Astrocyte (in vitro differentiated cells and primary cell): Measurements from ENCODE around the gene SLC6A20. TPM values are rescaled to one million over a fixed set of nuclear protein-coding genes. Genes with fewer than 3 reads are reported as not detected.

ENCODE experiments used
- DNase-seq: peaks from one replicate; pipeline ENCODE4 v3.0.0-alpha.2; 2010; ENCODE audit warnings: low read depth
- FAIRE-seq: peaks from 2 replicates; lab custom pipeline; 2011; peaks lifted over from hg19 to GRCh38; lab: Jason Lieb, UNC
- H2AFZ ChIP-seq: 2 replicates; pipeline ENCODE4 v1.6.0; 2012; ENCODE audit warnings: low read depth, low read length, inconsistent platforms
- H3K27ac ChIP-seq: 2 replicates; pipeline ENCODE4 v1.5.1; 2011; ENCODE audit warnings: low read depth, low read length, inconsistent platforms
- H3K27me3 ChIP-seq: 2 replicates; pipeline ENCODE4 v1.6.0; 2011; ENCODE audit warnings: low read length, inconsistent platforms; ENCODE audit not compliant: insufficient read depth
- H3K36me3 ChIP-seq: 2 replicates; pipeline ENCODE4 v1.5.1; 2011; ENCODE audit warnings: low read length, inconsistent platforms; ENCODE audit not compliant: insufficient read depth
- H3K4me1 ChIP-seq: 2 replicates; pipeline ENCODE4 v1.5.1; 2011; ENCODE audit warnings: low read length, inconsistent platforms; ENCODE audit not compliant: insufficient read depth
- H3K4me2 ChIP-seq: 2 replicates; pipeline ENCODE4 v1.6.0; 2012; ENCODE audit warnings: low read length, inconsistent platforms
- H3K4me3 ChIP-seq: 2 replicates; pipeline ENCODE4 v1.5.1; 2011; ENCODE audit warnings: low read depth, mild to moderate bottlenecking, low read length, inconsistent platforms; ENCODE audit not compliant: insufficient read depth
- H3K79me2 ChIP-seq: 2 replicates; pipeline ENCODE4 v1.6.0; 2012; ENCODE audit warnings: mild to moderate bottlenecking, low read length, inconsistent platforms; ENCODE audit not compliant: insufficient read depth
- H3K9ac ChIP-seq: 2 replicates; pipeline ENCODE4 v1.6.0; 2012; ENCODE audit warnings: mild to moderate bottlenecking, low read length, inconsistent platforms
- H3K9me3 ChIP-seq: 2 replicates; pipeline ENCODE4 v1.5.1; 2012; ENCODE audit warnings: low read depth, mild to moderate bottlenecking, low read length, inconsistent platforms; ENCODE audit not compliant: insufficient read depth
- H4K20me1 ChIP-seq: 2 replicates; pipeline ENCODE4 v1.6.0; 2012; ENCODE audit warnings: low read length, inconsistent platforms; ENCODE audit not compliant: insufficient read depth
- H3K27ac Mint-ChIP-seq: one replicate; pipeline ENCODE4 v1.8.0; 2021; ENCODE audit warnings: mild to moderate bottlenecking, mixed read lengths; ENCODE audit not compliant: unreplicated experiment
- H3K27me3 Mint-ChIP-seq: one replicate; pipeline ENCODE4 v1.8.0; 2021; ENCODE audit warnings: low read depth, mixed read lengths; ENCODE audit not compliant: unreplicated experiment
- H3K36me3 Mint-ChIP-seq: one replicate; pipeline ENCODE4 v1.8.0; 2021; ENCODE audit warnings: low read depth, mixed read lengths; ENCODE audit not compliant: unreplicated experiment
- H3K4me1 Mint-ChIP-seq: one replicate; pipeline ENCODE4 v1.8.0; 2021; ENCODE audit warnings: low read depth, mixed read lengths; ENCODE audit not compliant: unreplicated experiment
- H3K4me3 Mint-ChIP-seq: one replicate; pipeline ENCODE4 v1.8.0; 2021; ENCODE audit warnings: mild to moderate bottlenecking, moderate library complexity, mixed read lengths; ENCODE audit not compliant: unreplicated experiment
- H3K9me3 Mint-ChIP-seq: one replicate; pipeline ENCODE4 v1.8.0; 2021; ENCODE audit warnings: mild to moderate bottlenecking, mixed read lengths; ENCODE audit not compliant: unreplicated experiment
- EZH2 ChIP-seq: IDR thresholded peaks from 2 replicates; pipeline ENCODE4 v1.6.1; 2012; ENCODE audit warnings: mild to moderate bottlenecking, low read length, inconsistent platforms; ENCODE audit not compliant: insufficient read depth
- total RNA-seq: library from RNA; stranded (reverse); gene quantifications from 2 replicates; pipeline ENCODE4 v1.2.1, GENCODE V29; 2021
- TF ChIP-seq, protein P1 (sequence below): IDR thresholded peaks from 2 replicates; pipeline ENCODE4 v1.5.1; 2011; ENCODE audit warnings: low read depth, mild to moderate bottlenecking, inconsistent platforms, low read length, moderate library complexity; ENCODE audit not compliant: insufficient read depth

Gene SLC6A20
- total RNA-seq, 1 donor from 2014 or later: not detected

DNA sequence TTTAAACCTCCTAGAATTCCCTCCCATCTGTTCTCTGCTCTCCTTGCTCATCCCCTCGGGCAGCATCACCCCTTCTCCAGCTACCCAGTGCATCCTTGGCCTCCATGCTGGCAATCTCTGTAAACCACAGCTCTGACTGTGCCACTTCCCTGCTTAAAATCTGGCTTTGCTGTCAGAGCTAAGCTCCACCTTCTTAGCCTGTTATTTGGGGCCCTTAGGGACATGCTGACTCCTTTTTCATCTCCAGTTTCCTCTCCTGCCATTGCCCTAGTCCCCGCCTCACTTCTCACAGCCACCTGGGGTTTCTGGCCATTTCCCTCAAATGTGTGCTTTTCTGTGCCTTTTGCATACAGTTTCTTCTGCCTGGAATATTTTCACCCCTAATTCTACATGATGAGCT lies 5.7 kb downstream of the SLC6A20 start:
- H3K36me3 Mint-ChIP-seq: no peaks in the 10 kb centered on the region
- Histone ChIP-seq H3K9ac (no peak overlapping the region), H4K20me1 (no peaks in the 10 kb centered on the region), H3K4me1 (no peaks in the 10 kb centered on the region), H2AFZ (no peak overlapping the region), H3K27ac (no peak overlapping the region), H3K4me2 (no peak overlapping the region), H3K36me3 (no peaks in the 10 kb centered on the region), H3K79me2 (no peaks in the 10 kb centered on the region), H3K27me3 (peaks cover 50% of the 10 kb centered on the region), H3K4me3 (no peak overlapping the region), H3K9me3 (no peaks in the 10 kb centered on the region)
- H3K27ac Mint-ChIP-seq: no peak overlapping the region
- no peak for FAIRE-seq
- H3K4me3 Mint-ChIP-seq: no peak overlapping the region
- TF ChIP-seq, protein P1, sequence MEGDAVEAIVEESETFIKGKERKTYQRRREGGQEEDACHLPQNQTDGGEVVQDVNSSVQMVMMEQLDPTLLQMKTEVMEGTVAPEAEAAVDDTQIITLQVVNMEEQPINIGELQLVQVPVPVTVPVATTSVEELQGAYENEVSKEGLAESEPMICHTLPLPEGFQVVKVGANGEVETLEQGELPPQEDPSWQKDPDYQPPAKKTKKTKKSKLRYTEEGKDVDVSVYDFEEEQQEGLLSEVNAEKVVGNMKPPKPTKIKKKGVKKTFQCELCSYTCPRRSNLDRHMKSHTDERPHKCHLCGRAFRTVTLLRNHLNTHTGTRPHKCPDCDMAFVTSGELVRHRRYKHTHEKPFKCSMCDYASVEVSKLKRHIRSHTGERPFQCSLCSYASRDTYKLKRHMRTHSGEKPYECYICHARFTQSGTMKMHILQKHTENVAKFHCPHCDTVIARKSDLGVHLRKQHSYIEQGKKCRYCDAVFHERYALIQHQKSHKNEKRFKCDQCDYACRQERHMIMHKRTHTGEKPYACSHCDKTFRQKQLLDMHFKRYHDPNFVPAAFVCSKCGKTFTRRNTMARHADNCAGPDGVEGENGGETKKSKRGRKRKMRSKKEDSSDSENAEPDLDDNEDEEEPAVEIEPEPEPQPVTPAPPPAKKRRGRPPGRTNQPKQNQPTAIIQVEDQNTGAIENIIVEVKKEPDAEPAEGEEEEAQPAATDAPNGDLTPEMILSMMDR: no peak
- TF ChIP-seq EZH2: no peak
- peaks cover 14% of the 10 kb centered on the region for H3K9me3 Mint-ChIP-seq
- peaks cover 48% of the 10 kb centered on the region for H3K27me3 Mint-ChIP-seq
- H3K4me1 Mint-ChIP-seq: no peaks in the 10 kb centered on the region
- no peak for DNase-seq

DNA sequence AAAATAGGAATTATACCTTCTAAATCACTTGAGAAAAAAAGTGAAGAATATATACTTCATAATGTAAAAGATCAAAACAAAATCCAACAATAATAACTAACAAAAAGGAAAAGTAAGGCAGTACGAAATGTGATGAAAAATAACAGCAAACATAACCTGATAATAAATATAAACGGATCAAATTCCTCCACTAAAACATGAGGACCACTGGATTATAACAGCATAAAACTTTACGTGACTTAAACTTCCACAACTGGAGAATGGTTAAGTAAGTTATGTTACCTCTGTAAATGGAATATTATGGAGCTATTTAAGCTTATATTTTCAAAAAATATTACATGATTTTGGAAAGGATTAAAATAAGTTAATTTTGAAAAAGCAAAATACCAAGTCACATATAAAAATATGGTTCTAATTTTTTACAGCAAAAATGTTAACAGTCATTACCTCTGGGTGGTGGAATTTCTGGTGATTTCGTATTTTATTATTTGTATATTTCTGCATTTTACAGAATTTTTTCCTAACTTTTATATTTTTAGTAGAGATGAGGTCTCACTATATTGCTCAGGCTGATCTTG lies 7.0 kb downstream of the SLC6A20 start:
- TF ChIP-seq, protein P1: no peak
- TF ChIP-seq EZH2: no peak
- Mint-ChIP-seq H3K36me3 (no peaks in the 10 kb centered on the region), H3K9me3 (peaks cover 17% of the 10 kb centered on the region), H3K4me1 (no peaks in the 10 kb centered on the region), H3K27me3 (peaks cover 37% of the 10 kb centered on the region), H3K27ac (no peak overlapping the region), H3K4me3 (no peak overlapping the region)
- H3K4me1 ChIP-seq: no peaks in the 10 kb centered on the region
- no peaks in the 10 kb centered on the region for H4K20me1 ChIP-seq
- H3K4me2 ChIP-seq: no peak overlapping the region
- H3K9ac ChIP-seq: no peak overlapping the region
- no peak overlapping the region for H3K4me3 ChIP-seq
- H3K79me2 ChIP-seq: no peaks in the 10 kb centered on the region
- FAIRE-seq: no peak
- H3K9me3 ChIP-seq: no peaks in the 10 kb centered on the region
- no peaks in the 10 kb centered on the region for H3K36me3 ChIP-seq
- H2AFZ ChIP-seq: no peak overlapping the region
- peaks cover 41% of the 10 kb centered on the region for H3K27me3 ChIP-seq
- no peak overlapping the region for H3K27ac ChIP-seq
- DNase-seq: no peak

- TF ChIP-seq, protein P1: no peak
- TF ChIP-seq EZH2: no peak
- Histone ChIP-seq H4K20me1 (no peaks in the 10 kb centered on the region), H2AFZ (no peak overlapping the region), H3K4me3 (no peak overlapping the region), H3K27me3 (peaks cover 27% of the 10 kb centered on the region), H3K9ac (no peak overlapping the region), H3K9me3 (no peaks in the 10 kb centered on the region), H3K4me1 (no peaks in the 10 kb centered on the region), H3K79me2 (no peaks in the 10 kb centered on the region), H3K27ac (no peak overlapping the region), H3K36me3 (no peaks in the 10 kb centered on the region), H3K4me2 (no peak overlapping the region)
- no peaks in the 10 kb centered on the region for H3K4me1 Mint-ChIP-seq
- H3K4me3 Mint-ChIP-seq: no peak overlapping the region
- H3K36me3 Mint-ChIP-seq: no peaks in the 10 kb centered on the region
- H3K27me3 Mint-ChIP-seq: peaks cover 25% of the 10 kb centered on the region
- H3K27ac Mint-ChIP-seq: no peak overlapping the region
- H3K9me3 Mint-ChIP-seq: peaks cover 18% of the 10 kb centered on the region
- DNase-seq (no peak), FAIRE-seq (no peak)
Measured at GRCh38 chr3:45787551-45787950, 8.8 kb downstream of the SLC6A20 start.
